C4-2B (cell line): ENCODE measurements around the gene GPX5.

ENCODE experiments used
- ZFX ChIP-seq: fragments of 450-650 bp; IDR thresholded peaks from 2 replicates; pipeline ENCODE4 v1.6.1; 2017
- TF ChIP-seq, protein P1 (sequence below): fragments of 450-650 bp; conservative IDR thresholded peaks from 2 replicates; pipeline ENCODE4 v1.5.1; 2017; ENCODE audit warnings: mild to moderate bottlenecking

GRCh38 chr6:28531479-28532128 is 5.9 kb downstream of the GPX5 start:
- TF ChIP-seq, protein P1, sequence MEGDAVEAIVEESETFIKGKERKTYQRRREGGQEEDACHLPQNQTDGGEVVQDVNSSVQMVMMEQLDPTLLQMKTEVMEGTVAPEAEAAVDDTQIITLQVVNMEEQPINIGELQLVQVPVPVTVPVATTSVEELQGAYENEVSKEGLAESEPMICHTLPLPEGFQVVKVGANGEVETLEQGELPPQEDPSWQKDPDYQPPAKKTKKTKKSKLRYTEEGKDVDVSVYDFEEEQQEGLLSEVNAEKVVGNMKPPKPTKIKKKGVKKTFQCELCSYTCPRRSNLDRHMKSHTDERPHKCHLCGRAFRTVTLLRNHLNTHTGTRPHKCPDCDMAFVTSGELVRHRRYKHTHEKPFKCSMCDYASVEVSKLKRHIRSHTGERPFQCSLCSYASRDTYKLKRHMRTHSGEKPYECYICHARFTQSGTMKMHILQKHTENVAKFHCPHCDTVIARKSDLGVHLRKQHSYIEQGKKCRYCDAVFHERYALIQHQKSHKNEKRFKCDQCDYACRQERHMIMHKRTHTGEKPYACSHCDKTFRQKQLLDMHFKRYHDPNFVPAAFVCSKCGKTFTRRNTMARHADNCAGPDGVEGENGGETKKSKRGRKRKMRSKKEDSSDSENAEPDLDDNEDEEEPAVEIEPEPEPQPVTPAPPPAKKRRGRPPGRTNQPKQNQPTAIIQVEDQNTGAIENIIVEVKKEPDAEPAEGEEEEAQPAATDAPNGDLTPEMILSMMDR, result peak; percentile 23
- TF ChIP-seq ZFX, result no peak
